Memory B cell (primary cell): Measurements from ENCODE around the gene FBXO48.
"Not testable (repeated sequence)": the region's sequence is repeated elsewhere in the genome, so short reads cannot be mapped to it uniquely, and the experiment has no call there.

ENCODE experiments used
- ATAC-seq: fragments of 150-1000 bp; cut with Tn5 transposase; 2 replicates; pipeline ENCODE4 v1.10.0; 2021; ENCODE audit warnings: low read depth, mild to moderate bottlenecking, moderate library complexity
- DNase-seq, 2 donors: peaks; one replicate each; pipeline ENCODE4 v3.0.0; 2022; ENCODE audit warnings: low spot score in 2 of 2
- H3K27ac Mint-ChIP-seq: one replicate; pipeline ENCODE4 v1.8.0; 2022; ENCODE audit warnings: mild to moderate bottlenecking, moderate library complexity, mixed read lengths
- H3K27me3 Mint-ChIP-seq: one replicate; pipeline ENCODE4 v1.8.0; 2022; ENCODE audit warnings: mixed read lengths
- H3K36me3 Mint-ChIP-seq: one replicate; pipeline ENCODE4 v1.8.0; 2022; ENCODE audit warnings: mild to moderate bottlenecking, mixed read lengths
- H3K4me1 Mint-ChIP-seq: one replicate; pipeline ENCODE4 v1.8.0; 2022; ENCODE audit warnings: mixed read lengths
- H3K4me3 Mint-ChIP-seq: one replicate; pipeline ENCODE4 v1.8.0; 2022; ENCODE audit warnings: mild to moderate bottlenecking, moderate library complexity, mixed read lengths
- H3K9me3 Mint-ChIP-seq: one replicate; pipeline ENCODE4 v1.8.0; 2022; ENCODE audit warnings: mixed read lengths

FBXO48 gene

GRCh38 chr2:68467077-68467960, at the start of gene FBXO48, which contains the start of gene APLF:
Gene FBXO48, minus strand, starts transcription at chr2:68467294. Its CDS starts 2,149 bp downstream, at chr2:68465145.
Gene APLF, plus strand, starts transcription at chr2:68467585. Its CDS starts 147 bp downstream, at chr2:68467732.
- Mint-ChIP-seq H3K36me3 (no peaks in the 10 kb centered on the region), H3K27me3 (no peaks in the 10 kb centered on the region), H3K4me1 (peaks cover 19% of the 10 kb centered on the region), H3K9me3 (no peaks in the 10 kb centered on the region), H3K4me3 (peak within 1 kb of the TSS; percentile 94), H3K27ac (peak within 1 kb of the TSS; percentile 96)
- peak; percentile 87 for ATAC-seq
- peak; percentile 96 to 98 for DNase-seq

GRCh38 chr2:68516051-68516955, 49.2 kb upstream of the FBXO48 start:
- Mint-ChIP-seq H3K27me3 (no peaks in the 10 kb centered on the region), H3K36me3 (peaks cover 11% of the 10 kb centered on the region), H3K27ac (no peak overlapping the region), H3K4me1 (no peaks in the 10 kb centered on the region), H3K4me3 (no peak overlapping the region), H3K9me3 (peaks cover 4% of the 10 kb centered on the region)
- DNase-seq: no peak
- ATAC-seq: no peak

GRCh38 chr2:68514316-68514929, 47.3 kb upstream of the FBXO48 start:
- H3K27ac Mint-ChIP-seq: no peak overlapping the region

GRCh38 chr2:68512966-68513365, 45.9 kb upstream of the FBXO48 start:
- H3K4me1 Mint-ChIP-seq: no peaks in the 10 kb centered on the region
- no peaks in the 10 kb centered on the region for H3K27me3 Mint-ChIP-seq
- no peak overlapping the region for H3K4me3 Mint-ChIP-seq
- H3K27ac Mint-ChIP-seq: no peak overlapping the region
- peaks cover 7% of the 10 kb centered on the region for H3K9me3 Mint-ChIP-seq
- ATAC-seq: no peak
- peaks cover 11% of the 10 kb centered on the region for H3K36me3 Mint-ChIP-seq
- no peak for DNase-seq

More at GRCh38 chr2:68514316-68514929, 47.3 kb upstream of the FBXO48 start:
- Mint-ChIP-seq H3K36me3 (peaks cover 9% of the 10 kb centered on the region), H3K4me1 (no peaks in the 10 kb centered on the region), H3K27me3 (no peaks in the 10 kb centered on the region), H3K4me3 (no peak overlapping the region), H3K9me3 (peaks cover 4% of the 10 kb centered on the region)
- no peak for DNase-seq
- no peak for ATAC-seq

- no peaks in the 10 kb centered on the region for H3K4me1 Mint-ChIP-seq
- H3K4me3 Mint-ChIP-seq: no peak overlapping the region
- H3K36me3 Mint-ChIP-seq: peaks cover 11% of the 10 kb centered on the region
- ATAC-seq (no peak), DNase-seq (no peak)
- H3K27me3 Mint-ChIP-seq: no peaks in the 10 kb centered on the region
- H3K27ac Mint-ChIP-seq: no peak overlapping the region
- H3K9me3 Mint-ChIP-seq: peaks cover 7% of the 10 kb centered on the region
Measured at GRCh38 chr2:68512326-68512725, 45.2 kb upstream of the FBXO48 start.

- no peaks in the 10 kb centered on the region for H3K4me1 Mint-ChIP-seq
- peaks cover 3% of the 10 kb centered on the region for H3K9me3 Mint-ChIP-seq
- H3K27me3 Mint-ChIP-seq: no peaks in the 10 kb centered on the region
- ATAC-seq: no peak
- peaks cover 10% of the 10 kb centered on the region for H3K36me3 Mint-ChIP-seq
- no peak overlapping the region for H3K4me3 Mint-ChIP-seq
- DNase-seq: no peak
- no peak overlapping the region for H3K27ac Mint-ChIP-seq
Measured at GRCh38 chr2:68506170-68506569, 39.1 kb upstream of the FBXO48 start.

- Mint-ChIP-seq H3K9me3 (peaks cover 3% of the 10 kb centered on the region), H3K27ac (no peak overlapping the region), H3K36me3 (peaks cover 10% of the 10 kb centered on the region), H3K27me3 (no peaks in the 10 kb centered on the region), H3K4me3 (no peak overlapping the region), H3K4me1 (no peaks in the 10 kb centered on the region)
- ATAC-seq (no peak), DNase-seq (no peak)
Measured at GRCh38 chr2:68505603-68506159, 38.6 kb upstream of the FBXO48 start.

GRCh38 chr2:68501768-68502167, 34.7 kb upstream of the FBXO48 start:
- Mint-ChIP-seq H3K36me3 (peaks cover 15% of the 10 kb centered on the region), H3K4me3 (no peak overlapping the region), H3K4me1 (no peaks in the 10 kb centered on the region), H3K27ac (no peak overlapping the region), H3K9me3 (peaks cover 5% of the 10 kb centered on the region), H3K27me3 (no peaks in the 10 kb centered on the region)
- ATAC-seq (no peak), DNase-seq (no peak)

- Mint-ChIP-seq H3K9me3 (peaks cover 5% of the 10 kb centered on the region), H3K4me3 (no peak overlapping the region), H3K27me3 (no peaks in the 10 kb centered on the region), H3K36me3 (peaks cover 16% of the 10 kb centered on the region), H3K4me1 (no peaks in the 10 kb centered on the region), H3K27ac (no peak overlapping the region)
- no peak for ATAC-seq
- no peak for DNase-seq
Measured at GRCh38 chr2:68500649-68501048, 33.6 kb upstream of the FBXO48 start.

GRCh38 chr2:68499133-68499532, 32.0 kb upstream of the FBXO48 start:
- ATAC-seq (no peak), DNase-seq (no peak)
- H3K4me3 Mint-ChIP-seq: no peak overlapping the region
- no peaks in the 10 kb centered on the region for H3K4me1 Mint-ChIP-seq
- H3K27me3 Mint-ChIP-seq: no peaks in the 10 kb centered on the region
- no peak overlapping the region for H3K27ac Mint-ChIP-seq
- H3K36me3 Mint-ChIP-seq: peaks cover 17% of the 10 kb centered on the region
- peaks cover 5% of the 10 kb centered on the region for H3K9me3 Mint-ChIP-seq

GRCh38 chr2:68491582-68491981, 24.5 kb upstream of the FBXO48 start:
- no peak overlapping the region for H3K4me3 Mint-ChIP-seq
- ATAC-seq (no peak), DNase-seq (no peak)
- peaks cover 2% of the 10 kb centered on the region for H3K4me1 Mint-ChIP-seq
- no peak overlapping the region for H3K27ac Mint-ChIP-seq
- H3K27me3 Mint-ChIP-seq: no peaks in the 10 kb centered on the region
- H3K36me3 Mint-ChIP-seq: peaks cover 15% of the 10 kb centered on the region
- H3K9me3 Mint-ChIP-seq: no peaks in the 10 kb centered on the region

GRCh38 chr2:68489282-68489681, 22.2 kb upstream of the FBXO48 start:
- peaks cover 6% of the 10 kb centered on the region for H3K36me3 Mint-ChIP-seq
- ATAC-seq (no peak), DNase-seq (no peak)
- no peaks in the 10 kb centered on the region for H3K9me3 Mint-ChIP-seq
- H3K27ac Mint-ChIP-seq: no peak overlapping the region
- no peak overlapping the region for H3K4me3 Mint-ChIP-seq
- H3K4me1 Mint-ChIP-seq: peaks cover 2% of the 10 kb centered on the region
- no peaks in the 10 kb centered on the region for H3K27me3 Mint-ChIP-seq

GRCh38 chr2:68488605-68489004, 21.5 kb upstream of the FBXO48 start:
- not testable (repeated sequence) for DNase-seq, H3K27ac Mint-ChIP-seq, H3K27me3 Mint-ChIP-seq, H3K4me1 Mint-ChIP-seq, ATAC-seq, H3K4me3 Mint-ChIP-seq, H3K36me3 Mint-ChIP-seq, H3K9me3 Mint-ChIP-seq
